Epithelial cell of esophagus (primary cell): Measurements from ENCODE around the gene C21orf58.
"Not testable (repeated sequence)": the region's sequence is repeated elsewhere in the genome, so short reads cannot be mapped to it uniquely, and the experiment has no call there.

Experiments
- DNase-seq: peaks from one replicate; pipeline ENCODE4 v3.0.0; 2010; ENCODE audit warnings: low read depth
- H3K4me3 ChIP-seq: 2 replicates; pipeline ENCODE4 v1.5.1; 2011; ENCODE audit warnings: mild to moderate bottlenecking, low read length, control low read depth
- TF ChIP-seq, protein P1 (sequence below): IDR thresholded peaks from 2 replicates; pipeline ENCODE4 v1.5.1; 2011; ENCODE audit warnings: low read depth, mild to moderate bottlenecking, low read length, control low read depth, inconsistent platforms; ENCODE audit not compliant: insufficient read depth; ENCODE audit errors: missing control alignments

C21orf58 gene

DNA sequence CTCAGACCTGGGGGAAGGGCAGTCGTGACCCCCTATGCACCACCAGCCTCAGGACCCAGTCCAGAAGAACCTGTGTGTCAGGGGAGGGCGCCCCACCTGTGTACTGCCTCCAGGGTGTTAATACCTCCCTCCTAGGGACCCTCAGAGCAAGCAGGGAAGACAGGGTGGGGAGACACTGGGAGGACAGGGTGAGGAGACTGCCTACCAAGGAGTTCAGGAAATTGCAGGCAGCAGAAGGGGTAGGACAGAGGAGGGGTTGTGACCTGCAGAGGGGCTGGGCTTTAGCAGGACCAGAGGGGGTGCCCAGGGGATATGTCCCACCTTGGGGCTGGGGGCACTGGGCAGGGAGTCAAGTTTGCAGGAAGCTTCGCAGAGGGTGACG, 5.2 kb downstream of the C21orf58 start:
- H3K4me3 ChIP-seq = no peak overlapping the region
- DNase-seq = no peak
- TF ChIP-seq, protein P1, sequence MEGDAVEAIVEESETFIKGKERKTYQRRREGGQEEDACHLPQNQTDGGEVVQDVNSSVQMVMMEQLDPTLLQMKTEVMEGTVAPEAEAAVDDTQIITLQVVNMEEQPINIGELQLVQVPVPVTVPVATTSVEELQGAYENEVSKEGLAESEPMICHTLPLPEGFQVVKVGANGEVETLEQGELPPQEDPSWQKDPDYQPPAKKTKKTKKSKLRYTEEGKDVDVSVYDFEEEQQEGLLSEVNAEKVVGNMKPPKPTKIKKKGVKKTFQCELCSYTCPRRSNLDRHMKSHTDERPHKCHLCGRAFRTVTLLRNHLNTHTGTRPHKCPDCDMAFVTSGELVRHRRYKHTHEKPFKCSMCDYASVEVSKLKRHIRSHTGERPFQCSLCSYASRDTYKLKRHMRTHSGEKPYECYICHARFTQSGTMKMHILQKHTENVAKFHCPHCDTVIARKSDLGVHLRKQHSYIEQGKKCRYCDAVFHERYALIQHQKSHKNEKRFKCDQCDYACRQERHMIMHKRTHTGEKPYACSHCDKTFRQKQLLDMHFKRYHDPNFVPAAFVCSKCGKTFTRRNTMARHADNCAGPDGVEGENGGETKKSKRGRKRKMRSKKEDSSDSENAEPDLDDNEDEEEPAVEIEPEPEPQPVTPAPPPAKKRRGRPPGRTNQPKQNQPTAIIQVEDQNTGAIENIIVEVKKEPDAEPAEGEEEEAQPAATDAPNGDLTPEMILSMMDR = no peak

DNA sequence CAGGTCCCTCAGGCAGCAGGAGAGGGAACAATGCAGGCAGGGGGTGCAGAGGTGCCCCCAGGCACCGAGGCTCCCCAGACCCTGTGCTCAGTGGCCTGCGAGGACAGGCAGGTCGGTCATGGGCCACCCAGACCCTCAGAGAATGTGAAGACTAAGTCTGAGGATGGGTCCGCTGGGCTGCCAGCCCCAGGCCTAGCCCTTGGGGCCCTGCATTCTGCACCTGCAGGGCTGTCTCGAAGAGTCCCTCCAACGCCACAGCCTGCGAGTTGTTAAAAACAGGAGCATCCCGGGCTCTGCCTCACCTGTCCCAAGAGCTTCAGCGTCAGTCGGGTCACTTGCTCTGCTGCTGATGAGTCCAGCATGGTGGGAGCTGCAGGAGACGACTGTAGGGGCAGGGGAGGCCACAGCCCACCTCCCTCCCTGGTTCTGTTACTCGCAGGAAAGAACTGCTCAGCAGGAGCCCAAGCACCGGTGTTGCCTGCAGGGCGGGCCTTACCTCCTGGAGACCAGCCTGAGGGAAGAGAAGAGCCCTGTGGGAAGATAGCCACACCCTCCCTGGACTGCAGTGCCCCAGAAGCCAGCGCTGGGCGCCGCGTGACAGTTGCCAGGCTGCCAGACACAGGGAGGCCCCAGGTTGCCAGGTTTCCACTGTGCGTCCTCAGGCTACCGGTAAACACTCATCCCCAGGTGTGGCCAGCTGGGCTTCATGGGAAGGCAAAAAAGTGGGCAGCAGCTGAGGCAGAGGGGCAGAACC, 5.8 kb downstream of the C21orf58 start:
- DNase-seq = no peak
- no peak overlapping the region for H3K4me3 ChIP-seq
- TF ChIP-seq, protein P1 = no peak

DNA sequence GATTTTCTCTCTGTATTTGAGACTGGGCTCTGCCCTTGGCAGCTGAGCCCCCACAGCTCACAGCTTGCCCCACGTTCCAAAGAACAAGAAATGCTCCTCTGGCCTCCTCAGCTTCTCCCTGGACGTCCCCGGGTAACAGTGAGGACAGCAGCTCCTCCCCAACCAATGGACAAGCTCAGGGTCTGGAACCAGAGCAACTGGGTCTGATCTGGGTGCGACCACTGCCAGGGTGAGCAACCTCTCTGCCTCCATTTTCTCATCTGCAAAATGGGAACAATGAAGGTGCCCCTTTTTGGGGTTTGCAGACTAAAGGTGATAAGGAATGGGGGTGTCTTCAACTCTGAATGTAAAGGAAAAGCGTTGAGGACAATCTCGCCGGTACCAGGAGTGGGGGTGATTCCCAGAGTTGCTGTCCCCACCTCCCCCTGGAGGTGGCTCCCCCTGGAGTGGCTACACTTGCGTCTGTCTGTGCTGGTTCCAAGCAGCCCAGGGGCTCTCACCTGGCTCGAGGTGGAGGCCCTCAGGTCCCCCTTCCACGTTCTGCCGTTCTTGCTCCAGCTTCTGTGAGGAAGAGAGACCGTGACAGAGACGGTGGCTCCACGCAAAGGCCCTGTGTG, 6.9 kb downstream of the C21orf58 start:
- no peak overlapping the region for H3K4me3 ChIP-seq
- DNase-seq = no peak
- TF ChIP-seq, protein P1 = no peak

DNA sequence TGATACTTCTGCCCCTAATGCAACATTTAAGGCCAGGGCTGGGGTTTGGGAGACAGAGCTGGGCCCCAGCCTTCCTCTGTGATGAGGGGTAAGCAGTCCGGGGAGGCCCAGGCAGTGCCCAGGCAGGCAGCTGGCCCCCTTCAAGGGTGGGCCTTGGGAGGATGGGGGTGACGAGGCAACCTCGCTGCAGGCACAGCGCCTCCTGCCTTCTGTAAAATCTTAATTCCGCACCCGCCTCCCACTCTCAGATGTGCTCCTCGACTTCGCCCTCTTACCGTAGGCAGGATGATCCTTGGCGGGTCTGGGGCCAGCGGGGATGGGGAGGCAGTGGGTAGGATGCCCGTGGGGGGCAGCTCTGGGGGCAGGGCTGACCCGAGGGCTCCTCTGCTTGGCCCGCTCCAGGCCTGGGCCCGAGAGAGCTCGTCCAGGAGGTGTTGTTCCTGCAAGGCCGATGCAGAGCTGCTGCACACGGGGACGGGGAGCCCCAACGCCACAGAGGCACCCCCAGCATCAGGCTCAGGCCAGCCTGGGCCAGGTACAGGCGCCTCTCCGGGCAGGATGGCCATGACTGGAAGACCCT, 9.1 kb downstream of the C21orf58 start:
- DNase-seq = no peak
- TF ChIP-seq, protein P1 = no peak
- no peak overlapping the region for H3K4me3 ChIP-seq

DNA sequence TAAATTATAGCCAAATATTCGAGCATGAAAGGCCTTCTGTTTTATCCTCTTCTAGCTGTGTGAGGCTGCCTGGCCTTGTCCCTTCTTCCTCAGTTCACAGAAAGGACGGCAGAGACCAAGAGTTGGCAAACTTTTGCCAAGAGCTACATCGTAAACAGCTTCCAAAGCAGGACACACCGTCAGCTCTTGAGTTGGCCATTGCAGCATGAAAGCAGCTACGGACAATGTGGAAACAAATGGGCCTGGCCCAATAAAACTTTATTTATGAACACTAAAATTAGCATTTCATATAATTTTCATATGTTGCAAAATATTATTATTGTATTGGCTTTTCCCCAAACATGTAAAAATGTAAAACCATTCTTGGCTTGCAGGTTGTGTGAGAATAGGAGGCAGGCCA, 10.7 kb downstream of the C21orf58 start:
- no peak for DNase-seq
- TF ChIP-seq, protein P1 = no peak

DNA sequence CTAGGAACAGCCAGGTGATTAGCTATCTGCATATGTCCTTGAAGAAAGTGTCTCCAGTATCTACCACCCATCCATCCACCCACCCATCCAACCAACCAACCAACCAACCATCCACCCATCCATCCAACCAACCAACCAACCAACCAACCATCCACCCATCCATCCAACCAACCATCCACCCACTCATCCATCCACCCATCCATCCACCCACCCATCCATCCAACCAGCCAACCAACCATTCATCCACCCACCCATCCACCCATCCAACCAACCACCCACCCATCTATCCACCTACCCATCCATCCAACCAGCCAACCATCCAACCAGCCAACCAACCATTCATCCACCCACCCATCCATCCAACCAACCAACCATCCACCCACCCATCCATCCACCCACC, 12.1 kb downstream of the C21orf58 start:
- H3K4me3 ChIP-seq = no peak overlapping the region
- TF ChIP-seq, protein P1 = no peak
- DNase-seq = no peak

More for the DNA sequence above, 10.7 kb downstream of the C21orf58 start:
- no peak overlapping the region for H3K4me3 ChIP-seq

DNA sequence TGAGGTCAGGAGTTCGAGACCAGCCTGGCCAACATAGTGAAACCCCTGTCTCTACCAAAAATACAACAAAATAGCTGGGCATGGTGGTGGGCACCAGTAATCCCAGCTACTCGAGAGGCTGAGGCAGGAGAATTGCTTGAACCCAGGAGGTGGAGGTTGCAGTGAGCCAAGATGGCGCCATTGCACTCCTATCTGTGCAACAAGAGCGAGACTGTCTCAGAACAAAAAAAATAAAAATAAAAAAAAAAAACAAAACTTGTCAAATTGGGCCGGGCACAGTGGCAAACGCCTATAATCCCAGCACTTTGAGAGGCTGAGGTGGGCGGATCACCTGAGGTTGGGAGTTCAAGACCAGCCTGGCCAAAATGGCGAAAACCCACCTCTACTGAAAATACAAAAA, 13.4 kb downstream of the C21orf58 start:
- DNase-seq, H3K4me3 ChIP-seq: not testable (repeated sequence)
